Coronary artery (tissue), 2 donors: ENCODE measurements around the gene TBCK.

ENCODE experiments used
- DNase-seq: peaks from one replicate; pipeline ENCODE4 v3.0.0-alpha.2; 2017; ENCODE audit warnings: low spot score
- H3K27ac ChIP-seq, 2 donors: fragments of 200-600 bp; sonication (generic); one replicate each; pipeline ENCODE4 v1.5.1; 2016 to 2019
- H3K4me3 ChIP-seq: fragments of 200-600 bp; sonication (generic); 2 replicates; pipeline ENCODE4 v1.5.1; 2016; ENCODE audit warnings: mild to moderate bottlenecking, moderate library complexity
- CTCF ChIP-seq: fragments of 200-600 bp; sonication (generic); IDR thresholded peaks from one replicate; pipeline ENCODE4 v1.5.1; 2019; ENCODE audit warnings: antibody characterized with exemption

Gene TBCK

DNA sequence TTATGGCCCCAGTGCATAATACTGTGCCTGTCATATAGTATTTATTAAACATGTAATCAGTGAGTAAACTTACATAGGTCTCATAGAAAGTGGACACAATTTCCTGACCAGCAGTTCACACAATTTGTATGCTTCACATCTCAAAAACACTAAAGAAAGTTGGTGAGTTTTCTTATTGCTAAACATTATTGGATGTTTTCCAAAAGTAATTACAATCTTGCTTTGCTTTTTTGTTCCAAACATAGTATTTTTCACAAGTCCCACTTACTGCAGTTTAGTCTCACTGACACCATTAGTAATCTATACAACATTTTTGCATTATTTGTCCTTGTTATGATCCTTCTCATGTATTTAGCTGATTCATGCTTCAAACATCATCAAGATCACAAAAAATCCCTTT, 132.5 kb downstream of the TBCK start:
- Histone ChIP-seq H3K27ac (no peak overlapping the region), H3K4me3 (no peak overlapping the region)
- no peak for TF ChIP-seq CTCF
- DNase-seq: no peak

GRCh38 chr4:106172861-106173260, 143.1 kb downstream of the TBCK start:
- no peak for TF ChIP-seq CTCF
- H3K4me3 ChIP-seq: no peak overlapping the region

GRCh38 chr4:106165351-106166010, 150.5 kb downstream of the TBCK start:
- no peak overlapping the region for H3K27ac ChIP-seq
- H3K4me3 ChIP-seq: no peak overlapping the region
- no peak for TF ChIP-seq CTCF
- DNase-seq: no peak

More at GRCh38 chr4:106172861-106173260, 143.1 kb downstream of the TBCK start:
- H3K27ac ChIP-seq: no peak overlapping the region
- no peak for DNase-seq

- Histone ChIP-seq H3K4me3 (no peak overlapping the region), H3K27ac (no peak overlapping the region)
- no peak for DNase-seq
- no peak for TF ChIP-seq CTCF
These were observed 153.7 kb downstream of the TBCK start for GRCh38 chr4:106162278-106162677.

GRCh38 chr4:106160560-106160959, 155.4 kb downstream of the TBCK start:
- DNase-seq: no peak
- no peak for TF ChIP-seq CTCF
- no peak overlapping the region for H3K4me3 ChIP-seq
- no peak overlapping the region for H3K27ac ChIP-seq

- Histone ChIP-seq H3K4me3 (no peak overlapping the region), H3K27ac (no peak overlapping the region)
- no peak for TF ChIP-seq CTCF
- DNase-seq: no peak
These were observed 166.1 kb downstream of the TBCK start for GRCh38 chr4:106149911-106150310.

DNA sequence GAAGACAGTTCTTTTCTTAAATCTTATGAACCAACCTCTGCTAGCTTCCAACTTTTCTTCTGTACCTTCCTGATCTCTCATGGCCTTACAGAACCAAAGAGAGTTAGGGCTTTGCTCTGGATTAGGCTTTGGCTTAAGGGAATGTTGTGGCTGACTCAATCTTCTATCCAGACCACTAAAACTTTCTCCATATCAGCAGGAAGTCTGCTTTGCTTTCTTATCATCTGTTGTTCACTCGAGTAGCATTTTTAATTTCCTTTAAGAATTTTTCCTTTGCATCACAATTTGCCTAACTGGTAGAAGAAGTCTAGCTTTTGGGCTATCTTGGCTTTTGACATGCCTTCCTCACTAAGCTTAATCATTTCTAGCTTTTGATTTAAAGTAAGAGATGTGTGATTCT, 167.0 kb downstream of the TBCK start:
- no peak overlapping the region for H3K4me3 ChIP-seq
- TF ChIP-seq CTCF: no peak

More for the DNA sequence above, 167.0 kb downstream of the TBCK start:
- DNase-seq: no peak
- no peak overlapping the region for H3K27ac ChIP-seq
